ENCODE data around the gene SLC25A43.

GRCh38 chrX:119363391-119363790 lies 35.7 kb upstream of the SLC25A43 start:
- TF ChIP-seq POLR2A (IDR thresholded peaks at IDR 0.05; ENCODE audit: low read length) = no peak
- TF ChIP-seq RCOR1 (IDR thresholded peaks at IDR 0.05; ENCODE audit: low read depth, low read length) = no peak
